Measurements from ENCODE around the gene SIRPG.
"Not testable (repeated sequence)": the region's sequence is repeated elsewhere in the genome, so short reads cannot be mapped to it uniquely, and the experiment has no call there.

The SIRPG gene

DNA sequence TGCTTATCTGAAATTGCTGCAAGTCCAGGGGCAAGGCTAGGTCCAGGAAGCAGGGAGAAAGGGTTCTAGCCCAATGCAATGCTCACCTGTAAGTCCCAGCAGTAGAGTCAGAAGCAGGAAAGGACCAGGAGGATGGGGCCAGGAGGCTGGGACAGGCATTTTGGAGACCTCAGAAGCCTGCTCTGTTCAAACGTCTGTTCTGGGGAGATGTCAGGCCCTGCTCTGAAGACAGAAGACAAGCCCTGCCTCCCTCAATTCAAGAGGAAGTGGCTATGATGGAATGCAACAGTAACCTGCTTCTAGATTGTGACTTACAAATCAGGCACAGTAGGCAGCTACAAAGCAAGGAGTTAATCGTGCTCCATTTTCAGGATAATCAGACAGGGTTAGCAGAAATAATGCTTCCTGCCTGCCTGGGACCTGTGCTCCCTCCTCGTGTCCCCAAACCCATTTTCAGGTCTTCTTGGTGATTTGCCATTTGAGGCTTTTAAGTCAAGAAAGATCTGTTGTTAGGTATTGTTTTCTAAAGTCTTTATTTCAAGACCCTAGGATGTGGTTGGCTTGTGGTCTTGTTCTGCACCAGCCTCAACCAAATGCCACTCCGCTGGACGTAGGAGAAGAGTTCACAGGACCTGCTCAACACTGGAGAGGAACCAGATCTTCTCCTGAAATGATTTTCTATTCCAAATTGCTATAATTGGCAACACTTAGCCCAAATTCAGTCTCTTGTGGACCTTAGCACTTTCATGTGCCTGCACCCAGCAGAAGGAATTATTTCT, at the start of gene SIRPG:
Gene SIRPG (minus strand): TSS at position 224 of the 779 bp plus-strand sequence. CDS start 65 bp downstream, at position 159.
- no peak within 1 kb of the TSS for H3K9ac ChIP-seq (ENCODE audit: low read length in 5 of 5)
- peaks cover 4 to 14% (median 6%) of the 10 kb centered on the region in 5 donors for H3K27me3 ChIP-seq (ENCODE audit: control insufficient read depth in 5 of 5, insufficient read depth in 4 of 5, low read length in 5 of 5)
- H3K27ac ChIP-seq (ENCODE audit: low read depth, low read length) = no peak within 1 kb of the TSS
- no peaks in the 10 kb centered on the region for H3K36me3 ChIP-seq (ENCODE audit: control insufficient read depth in 5 of 5, insufficient read depth in 5 of 5, low read length in 5 of 5)
- H3K4me3 ChIP-seq (ENCODE audit: low read depth in 1 of 5, low read length in 5 of 5) = no peak within 1 kb of the TSS
- H3K4me1 ChIP-seq (ENCODE audit: control insufficient read depth in 5 of 5, insufficient read depth in 5 of 5, low read length in 5 of 5) = peaks cover 0 to 4% (median 0%) of the 10 kb centered on the region in 5 donors
- H3K9me3 ChIP-seq (ENCODE audit: control insufficient read depth in 5 of 5, low read length in 5 of 5) = no peaks in the 10 kb centered on the region

GRCh38 chr20:1706887-1707286, 49.3 kb upstream of the SIRPG start:
- not testable (repeated sequence) for H3K4me1 ChIP-seq (ENCODE audit: control insufficient read depth in 5 of 5, insufficient read depth in 5 of 5, low read length in 5 of 5); H3K36me3 ChIP-seq (ENCODE audit: control insufficient read depth in 5 of 5, insufficient read depth in 5 of 5, low read length in 5 of 5); H3K4me3 ChIP-seq (ENCODE audit: low read depth in 1 of 5, low read length in 5 of 5); H3K9ac ChIP-seq (ENCODE audit: low read length in 5 of 5); H3K27ac ChIP-seq (ENCODE audit: low read depth, low read length); H3K27me3 ChIP-seq (ENCODE audit: control insufficient read depth in 5 of 5, insufficient read depth in 4 of 5, low read length in 5 of 5)
- peaks cover 0 to 12% (median 0%) of the 10 kb centered on the region in 5 donors for H3K9me3 ChIP-seq (ENCODE audit: control insufficient read depth in 5 of 5, low read length in 5 of 5)

- Histone ChIP-seq H3K9me3 (ENCODE audit: control insufficient read depth in 5 of 5, low read length in 5 of 5) (peaks cover 0 to 4% (median 0%) of the 10 kb centered on the region in 5 donors), H3K4me3 (ENCODE audit: low read depth in 1 of 5, low read length in 5 of 5) (no peak overlapping the region), H3K27me3 (ENCODE audit: control insufficient read depth in 5 of 5, insufficient read depth in 4 of 5, low read length in 5 of 5) (no peaks in the 10 kb centered on the region), H3K4me1 (ENCODE audit: control insufficient read depth in 5 of 5, insufficient read depth in 5 of 5, low read length in 5 of 5) (peaks cover 0 to 3% (median 0%) of the 10 kb centered on the region in 5 donors), H3K9ac (ENCODE audit: low read length in 5 of 5) (no peak overlapping the region), H3K36me3 (ENCODE audit: control insufficient read depth in 5 of 5, insufficient read depth in 5 of 5, low read length in 5 of 5) (no peaks in the 10 kb centered on the region), H3K27ac (ENCODE audit: low read depth, low read length) (no peak overlapping the region)
Observed at GRCh38 chr20:1706079-1706478, 48.5 kb upstream of the SIRPG start.

- H3K4me3 ChIP-seq (ENCODE audit: low read depth in 1 of 5, low read length in 5 of 5) = no peak overlapping the region
- peaks cover 0 to 3% (median 0%) of the 10 kb centered on the region in 5 donors for H3K4me1 ChIP-seq (ENCODE audit: control insufficient read depth in 5 of 5, insufficient read depth in 5 of 5, low read length in 5 of 5)
- no peak overlapping the region for H3K27ac ChIP-seq (ENCODE audit: low read depth, low read length)
- H3K36me3 ChIP-seq (ENCODE audit: control insufficient read depth in 5 of 5, insufficient read depth in 5 of 5, low read length in 5 of 5) = no peaks in the 10 kb centered on the region
- no peaks in the 10 kb centered on the region for H3K9me3 ChIP-seq (ENCODE audit: control insufficient read depth in 5 of 5, low read length in 5 of 5)
- no peaks in the 10 kb centered on the region for H3K27me3 ChIP-seq (ENCODE audit: control insufficient read depth in 5 of 5, insufficient read depth in 4 of 5, low read length in 5 of 5)
- H3K9ac ChIP-seq (ENCODE audit: low read length in 5 of 5) = no peak overlapping the region
Observed at GRCh38 chr20:1702855-1703254, 45.3 kb upstream of the SIRPG start.

GRCh38 chr20:1702328-1702727, 44.7 kb upstream of the SIRPG start:
- no peak overlapping the region for H3K9ac ChIP-seq (ENCODE audit: low read length in 5 of 5)
- H3K9me3 ChIP-seq (ENCODE audit: control insufficient read depth in 5 of 5, low read length in 5 of 5) = no peaks in the 10 kb centered on the region
- H3K27me3 ChIP-seq (ENCODE audit: control insufficient read depth in 5 of 5, insufficient read depth in 4 of 5, low read length in 5 of 5) = peaks cover 0 to 2% (median 0%) of the 10 kb centered on the region in 5 donors
- no peak overlapping the region for H3K4me3 ChIP-seq (ENCODE audit: low read depth in 1 of 5, low read length in 5 of 5)
- peaks cover 0 to 3% (median 0%) of the 10 kb centered on the region in 5 donors for H3K4me1 ChIP-seq (ENCODE audit: control insufficient read depth in 5 of 5, insufficient read depth in 5 of 5, low read length in 5 of 5)
- no peaks in the 10 kb centered on the region for H3K36me3 ChIP-seq (ENCODE audit: control insufficient read depth in 5 of 5, insufficient read depth in 5 of 5, low read length in 5 of 5)
- no peak overlapping the region for H3K27ac ChIP-seq (ENCODE audit: low read depth, low read length)

- Histone ChIP-seq H3K9me3 (ENCODE audit: control insufficient read depth in 5 of 5, low read length in 5 of 5) (no peaks in the 10 kb centered on the region), H3K9ac (ENCODE audit: low read length in 5 of 5) (no peak overlapping the region), H3K36me3 (ENCODE audit: control insufficient read depth in 5 of 5, insufficient read depth in 5 of 5, low read length in 5 of 5) (no peaks in the 10 kb centered on the region), H3K27me3 (ENCODE audit: control insufficient read depth in 5 of 5, insufficient read depth in 4 of 5, low read length in 5 of 5) (peaks cover 0 to 2% (median 0%) of the 10 kb centered on the region in 5 donors), H3K4me3 (ENCODE audit: low read depth in 1 of 5, low read length in 5 of 5) (no peak overlapping the region), H3K27ac (ENCODE audit: low read depth, low read length) (no peak overlapping the region), H3K4me1 (ENCODE audit: control insufficient read depth in 5 of 5, insufficient read depth in 5 of 5, low read length in 5 of 5) (peaks cover 0 to 3% (median 0%) of the 10 kb centered on the region in 5 donors)
Observed at GRCh38 chr20:1700990-1701389, 43.4 kb upstream of the SIRPG start.

GRCh38 chr20:1697592-1697991, 40.0 kb upstream of the SIRPG start:
- no peaks in the 10 kb centered on the region for H3K36me3 ChIP-seq (ENCODE audit: control insufficient read depth in 5 of 5, insufficient read depth in 5 of 5, low read length in 5 of 5)
- H3K9me3 ChIP-seq (ENCODE audit: control insufficient read depth in 5 of 5, low read length in 5 of 5) = no peaks in the 10 kb centered on the region
- peaks cover 0 to 6% (median 2%) of the 10 kb centered on the region in 5 donors for H3K27me3 ChIP-seq (ENCODE audit: control insufficient read depth in 5 of 5, insufficient read depth in 4 of 5, low read length in 5 of 5)
- H3K9ac ChIP-seq (ENCODE audit: low read length in 5 of 5) = no peak overlapping the region
- peaks cover 0 to 3% (median 0%) of the 10 kb centered on the region in 5 donors for H3K4me1 ChIP-seq (ENCODE audit: control insufficient read depth in 5 of 5, insufficient read depth in 5 of 5, low read length in 5 of 5)
- no peak overlapping the region for H3K4me3 ChIP-seq (ENCODE audit: low read depth in 1 of 5, low read length in 5 of 5)
- no peak overlapping the region for H3K27ac ChIP-seq (ENCODE audit: low read depth, low read length)

DNA sequence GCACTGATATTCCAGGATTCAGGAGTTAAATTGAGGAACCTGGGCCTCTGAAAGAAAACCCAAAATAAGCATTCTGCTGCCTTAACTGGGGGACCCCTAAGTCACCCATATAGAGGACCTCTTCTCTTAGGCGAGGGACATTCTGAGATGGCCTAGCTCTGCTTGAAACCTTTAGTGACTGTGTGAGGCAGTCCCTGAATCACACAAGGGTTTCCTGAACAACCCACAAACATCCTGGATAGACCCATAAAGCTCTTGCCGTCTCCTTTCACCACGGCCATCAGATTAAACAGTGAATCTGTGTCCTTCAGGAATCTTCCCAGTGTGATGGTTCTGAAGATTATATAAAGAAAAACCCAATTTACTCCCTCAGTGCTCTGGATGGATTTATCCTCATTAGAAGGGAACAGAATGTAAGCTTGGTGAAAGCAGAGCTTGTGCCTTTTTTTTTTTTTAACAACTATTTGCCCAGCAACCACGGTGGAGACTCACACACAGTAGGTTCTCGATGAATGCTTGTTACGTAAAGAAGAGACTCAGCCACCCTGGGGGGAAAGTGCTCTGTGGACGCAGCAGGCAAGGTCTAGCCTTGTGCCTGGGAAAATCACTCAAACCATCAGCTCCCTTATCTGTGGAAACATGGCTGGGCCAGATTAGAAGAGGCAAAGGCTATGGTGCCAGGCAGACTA, 39.1 kb upstream of the SIRPG start:
- Histone ChIP-seq H3K9me3 (ENCODE audit: control insufficient read depth in 5 of 5, low read length in 5 of 5) (no peaks in the 10 kb centered on the region), H3K4me1 (ENCODE audit: control insufficient read depth in 5 of 5, insufficient read depth in 5 of 5, low read length in 5 of 5) (no peaks in the 10 kb centered on the region), H3K36me3 (ENCODE audit: control insufficient read depth in 5 of 5, insufficient read depth in 5 of 5, low read length in 5 of 5) (no peaks in the 10 kb centered on the region), H3K27ac (ENCODE audit: low read depth, low read length) (no peak overlapping the region), H3K4me3 (ENCODE audit: low read depth in 1 of 5, low read length in 5 of 5) (no peak overlapping the region), H3K9ac (ENCODE audit: low read length in 5 of 5) (no peak overlapping the region), H3K27me3 (ENCODE audit: control insufficient read depth in 5 of 5, insufficient read depth in 4 of 5, low read length in 5 of 5) (peaks cover 0 to 6% (median 2%) of the 10 kb centered on the region in 5 donors)

GRCh38 chr20:1694672-1695071, 37.1 kb upstream of the SIRPG start:
- Histone ChIP-seq H3K4me3 (ENCODE audit: low read depth in 1 of 5, low read length in 5 of 5) (no peak overlapping the region), H3K4me1 (ENCODE audit: control insufficient read depth in 5 of 5, insufficient read depth in 5 of 5, low read length in 5 of 5) (no peaks in the 10 kb centered on the region), H3K9me3 (ENCODE audit: control insufficient read depth in 5 of 5, low read length in 5 of 5) (peaks cover 0 to 5% (median 4%) of the 10 kb centered on the region in 5 donors), H3K27me3 (ENCODE audit: control insufficient read depth in 5 of 5, insufficient read depth in 4 of 5, low read length in 5 of 5) (peaks cover 0 to 14% (median 4%) of the 10 kb centered on the region in 5 donors), H3K27ac (ENCODE audit: low read depth, low read length) (no peak overlapping the region), H3K36me3 (ENCODE audit: control insufficient read depth in 5 of 5, insufficient read depth in 5 of 5, low read length in 5 of 5) (no peaks in the 10 kb centered on the region), H3K9ac (ENCODE audit: low read length in 5 of 5) (no peak overlapping the region)

DNA sequence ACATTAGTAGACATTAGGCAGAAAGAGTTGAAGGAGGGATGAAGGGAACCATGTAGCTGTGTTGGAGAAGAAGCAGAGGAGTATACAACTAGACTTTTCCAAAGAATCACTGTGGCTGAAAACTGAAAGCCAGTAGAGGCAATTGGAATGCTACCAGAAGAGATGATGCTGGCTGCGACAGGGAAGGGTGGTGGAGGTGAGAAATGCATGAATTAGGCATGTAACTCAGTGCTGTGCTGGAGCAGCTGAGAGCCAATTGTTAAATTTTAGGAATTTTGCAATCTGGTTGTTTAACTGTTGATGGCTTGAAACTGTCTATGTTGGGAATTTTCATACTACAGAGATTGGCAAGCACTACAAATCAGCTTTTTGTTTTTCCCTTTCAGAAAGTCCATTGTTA, 35.8 kb upstream of the SIRPG start:
- Histone ChIP-seq H3K4me3 (ENCODE audit: low read depth in 1 of 5, low read length in 5 of 5) (no peak overlapping the region), H3K9ac (ENCODE audit: low read length in 5 of 5) (no peak overlapping the region)

More for the DNA sequence above, 35.8 kb upstream of the SIRPG start:
- H3K9me3 ChIP-seq (ENCODE audit: control insufficient read depth in 5 of 5, low read length in 5 of 5) = peaks cover 0 to 5% (median 4%) of the 10 kb centered on the region in 5 donors
- no peaks in the 10 kb centered on the region for H3K36me3 ChIP-seq (ENCODE audit: control insufficient read depth in 5 of 5, insufficient read depth in 5 of 5, low read length in 5 of 5)
- peaks cover 0 to 14% (median 4%) of the 10 kb centered on the region in 5 donors for H3K27me3 ChIP-seq (ENCODE audit: control insufficient read depth in 5 of 5, insufficient read depth in 4 of 5, low read length in 5 of 5)
- H3K27ac ChIP-seq (ENCODE audit: low read depth, low read length) = no peak overlapping the region
- no peaks in the 10 kb centered on the region for H3K4me1 ChIP-seq (ENCODE audit: control insufficient read depth in 5 of 5, insufficient read depth in 5 of 5, low read length in 5 of 5)

Data from subcutaneous abdominal adipose tissue (tissue), 5 donors.